HG03108 (cell line): ENCODE results near the gene RBMS3.

Experiments used
- ATAC-seq: cut with Tn5 transposase; IDR thresholded peaks from one replicate; pipeline ENCODE4 v1.9.1; 2021; ENCODE audit warnings: moderate library complexity; ENCODE audit not compliant: unreplicated experiment

Gene RBMS3

GRCh38 chr3:29426302-29427226, 145.7 kb downstream of the RBMS3 start:
- no peak for ATAC-seq

- ATAC-seq: no peak
Measured at GRCh38 chr3:29427266-29428103, 146.6 kb downstream of the RBMS3 start.

- ATAC-seq: no peak
Measured at GRCh38 chr3:29429055-29429679, 148.3 kb downstream of the RBMS3 start.

GRCh38 chr3:29430558-29430971, 149.7 kb downstream of the RBMS3 start:
- no peak for ATAC-seq

- no peak for ATAC-seq
Measured at GRCh38 chr3:29436612-29437323, 155.9 kb downstream of the RBMS3 start.

GRCh38 chr3:29438580-29438979, 157.7 kb downstream of the RBMS3 start:
- ATAC-seq: no peak

GRCh38 chr3:29440413-29441305, 159.8 kb downstream of the RBMS3 start:
- no peak for ATAC-seq

- ATAC-seq: no peak
Measured at GRCh38 chr3:29441422-29441821, 160.6 kb downstream of the RBMS3 start.

- no peak for ATAC-seq
Measured at GRCh38 chr3:29447946-29448627, 167.2 kb downstream of the RBMS3 start.

- no peak for ATAC-seq
Measured at GRCh38 chr3:29451920-29452319, 171.0 kb downstream of the RBMS3 start.

- no peak for ATAC-seq
Measured at GRCh38 chr3:29452934-29453283, 172.0 kb downstream of the RBMS3 start.

- no peak for ATAC-seq
Measured at GRCh38 chr3:29453284-29454001, 172.6 kb downstream of the RBMS3 start.

- no peak for ATAC-seq
Measured at GRCh38 chr3:29454161-29454611, 173.3 kb downstream of the RBMS3 start.

- ATAC-seq: no peak
Measured at GRCh38 chr3:29456901-29457300, 176.0 kb downstream of the RBMS3 start.

- no peak for ATAC-seq
Measured at GRCh38 chr3:29463304-29463703, 182.4 kb downstream of the RBMS3 start.

- no peak for ATAC-seq
Measured at GRCh38 chr3:29465836-29466235, 185.0 kb downstream of the RBMS3 start.

- no peak for ATAC-seq
Measured at GRCh38 chr3:29466442-29466841, 185.6 kb downstream of the RBMS3 start.

GRCh38 chr3:29468187-29468586, 187.3 kb downstream of the RBMS3 start:
- no peak for ATAC-seq
